GM21526 (cell line): Measurements from ENCODE around the gene CADPS.

Source experiments
- ATAC-seq: cut with Tn5 transposase; IDR thresholded peaks from one replicate; pipeline ENCODE4 v1.9.1; 2021; ENCODE audit warnings: moderate library complexity; ENCODE audit not compliant: unreplicated experiment, low FRiP score

The CADPS gene

GRCh38 chr3:62531981-62532380 is 343.2 kb downstream of the CADPS start:
- ATAC-seq: no peak

GRCh38 chr3:62531493-62531892 is 343.7 kb downstream of the CADPS start:
- ATAC-seq: no peak

GRCh38 chr3:62529230-62529629 is 346.0 kb downstream of the CADPS start:
- ATAC-seq: no peak

GRCh38 chr3:62527474-62527873 is 347.7 kb downstream of the CADPS start:
- no peak for ATAC-seq

- ATAC-seq: no peak
These were observed 349.9 kb downstream of the CADPS start for GRCh38 chr3:62525281-62525680.

GRCh38 chr3:62523672-62524071 is 351.5 kb downstream of the CADPS start:
- no peak for ATAC-seq

GRCh38 chr3:62521464-62522105 is 353.6 kb downstream of the CADPS start:
- no peak for ATAC-seq

- ATAC-seq: no peak
These were observed 371.7 kb downstream of the CADPS start for GRCh38 chr3:62503516-62503915.

GRCh38 chr3:62502315-62503300 is 372.6 kb downstream of the CADPS start:
- no peak for ATAC-seq

- no peak for ATAC-seq
These were observed 373.9 kb downstream of the CADPS start for GRCh38 chr3:62501289-62501668.

- no peak for ATAC-seq
These were observed 374.5 kb downstream of the CADPS start for GRCh38 chr3:62500556-62501288.

GRCh38 chr3:62497156-62497555 is 378.1 kb downstream of the CADPS start:
- ATAC-seq: no peak

GRCh38 chr3:62496503-62496902 is 378.7 kb downstream of the CADPS start:
- no peak for ATAC-seq

GRCh38 chr3:62493109-62493801 is 382.0 kb downstream of the CADPS start:
- ATAC-seq: no peak

- ATAC-seq: no peak
These were observed 392.3 kb downstream of the CADPS start for GRCh38 chr3:62482961-62483360.

- ATAC-seq: no peak
These were observed 393.3 kb downstream of the CADPS start for GRCh38 chr3:62481962-62482361.

- ATAC-seq: no peak
These were observed 395.2 kb downstream of the CADPS start for GRCh38 chr3:62480056-62480455.

GRCh38 chr3:62479326-62479725 is 395.9 kb downstream of the CADPS start:
- ATAC-seq: no peak

- no peak for ATAC-seq
These were observed 399.9 kb downstream of the CADPS start for GRCh38 chr3:62475306-62475705.

- ATAC-seq: no peak
These were observed 407.1 kb downstream of the CADPS start for GRCh38 chr3:62467966-62468722.
